Measurements from ENCODE around the gene SYMPK. TPM values are rescaled to one million over a fixed set of nuclear protein-coding genes. Genes with fewer than 3 reads are reported as not detected.
A peak's percentile ranks its signal among the peaks of the same experiment; 100 is the strongest.

Gene SYMPK
- total RNA-seq, 4 donors from 2014 or later = 32.8 to 76.3 (median 44.1) TPM

DNA sequence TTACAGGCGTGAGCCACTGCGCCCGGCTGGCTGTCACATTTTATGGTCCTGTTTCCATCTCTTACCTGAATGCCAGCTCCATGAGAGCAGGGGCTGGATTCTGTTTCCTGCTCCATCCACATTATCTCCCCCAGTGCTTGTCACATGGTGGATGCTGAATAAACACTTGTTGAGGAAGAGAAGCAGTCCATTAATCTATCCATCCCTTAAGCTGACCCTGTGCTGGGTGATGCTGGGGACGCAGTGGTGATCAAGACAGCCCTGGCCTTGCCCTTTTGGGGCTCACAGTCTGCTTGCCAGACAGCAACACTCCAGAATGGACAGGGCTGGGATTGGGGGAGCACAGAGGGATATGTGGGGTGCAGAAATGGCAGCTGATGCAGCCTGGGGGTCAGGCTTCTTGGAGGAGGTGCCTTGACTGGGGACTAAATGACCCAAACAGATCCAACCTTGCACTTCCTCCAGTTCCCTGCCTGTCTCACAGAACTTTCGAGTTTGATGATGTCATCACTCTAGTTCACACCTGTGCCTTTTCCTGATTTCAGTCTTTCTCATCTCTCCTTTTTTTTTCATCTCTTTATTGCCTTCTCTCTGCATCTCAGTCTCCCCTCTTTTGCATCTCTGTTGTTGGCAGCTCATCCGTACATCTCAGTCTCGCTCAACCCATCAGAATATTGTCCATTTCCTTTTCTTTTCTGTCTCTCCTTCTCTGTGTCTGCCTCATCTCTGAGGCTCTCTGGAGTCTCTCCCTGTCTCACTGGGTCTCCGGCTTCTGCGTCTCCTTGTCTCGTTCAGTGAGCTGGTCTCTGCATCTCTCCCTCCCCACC lies 18.3 kb upstream of the SYMPK start:
- WGBS = 83% methylated on average over 10 of the region's 10 CpGs
- Histone ChIP-seq H3K9me3 (no peaks in the 10 kb centered on the region), H3K36me3 (no peaks in the 10 kb centered on the region), H3K27me3 (no peaks in the 10 kb centered on the region), H3K4me1 (peaks cover 54% of the 10 kb centered on the region), H3K27ac (no peak overlapping the region), H3K4me3 (no peak overlapping the region)
- no peak for DNase-seq (ENCODE audit: low spot score in 2 of 2)
- no peak for TF ChIP-seq CTCF (IDR thresholded peaks at IDR 0.05)

DNA sequence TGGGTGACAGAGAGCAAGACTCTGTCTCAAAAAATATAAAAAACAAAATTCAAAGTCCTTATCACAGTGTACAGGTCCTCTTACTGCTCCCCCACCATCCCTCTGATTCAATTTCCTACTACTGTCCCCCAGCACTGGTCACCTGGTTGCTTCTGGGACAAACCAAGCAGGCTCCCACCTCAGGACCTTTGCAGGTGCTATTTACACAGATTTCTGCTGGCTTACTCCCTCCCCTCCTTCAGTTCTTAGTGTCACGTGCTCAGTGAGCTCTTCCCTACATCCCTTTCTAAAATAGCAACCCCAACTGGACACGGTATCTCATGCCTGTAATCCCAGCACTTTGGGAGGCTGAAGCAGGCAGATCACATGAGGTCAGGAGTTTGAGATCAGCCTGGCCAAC lies 17.0 kb upstream of the SYMPK start:
- no peaks in the 10 kb centered on the region for H3K9me3 ChIP-seq
- no peak overlapping the region for H3K27ac ChIP-seq
- H3K27me3 ChIP-seq = no peaks in the 10 kb centered on the region
- DNase-seq (ENCODE audit: low spot score in 2 of 2) = no peak
- TF ChIP-seq POLR2A (IDR thresholded peaks at IDR 0.05) (no peak), EP300 (IDR thresholded peaks at IDR 0.05) (no peak), CTCF (IDR thresholded peaks at IDR 0.05) (no peak), POLR2AphosphoS5 (IDR thresholded peaks at IDR 0.05) (no peak)
- no peak overlapping the region for H3K4me3 ChIP-seq
- peaks cover 49% of the 10 kb centered on the region for H3K4me1 ChIP-seq
- H3K36me3 ChIP-seq = no peaks in the 10 kb centered on the region
- WGBS = 77% methylated on average over 2 of the region's 2 CpGs

DNA sequence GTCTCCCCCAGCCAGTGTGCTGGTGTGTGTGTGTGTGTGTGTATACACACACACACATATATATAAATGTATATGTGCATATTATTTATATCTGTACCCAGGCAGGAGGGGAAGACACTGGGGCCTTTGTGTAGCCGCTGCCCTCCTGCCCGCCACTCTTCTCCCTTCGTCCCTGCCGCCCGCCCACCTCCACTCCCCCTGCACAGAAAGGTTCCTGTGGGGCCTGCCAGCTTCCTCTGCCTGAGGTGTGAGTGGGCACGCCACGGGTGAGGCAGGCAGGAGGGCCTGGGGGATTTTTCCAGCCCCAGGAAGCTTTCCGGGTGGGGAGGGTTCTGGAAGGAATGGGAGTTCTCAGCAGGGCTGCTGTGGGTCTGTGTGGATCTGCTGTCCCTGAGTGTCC lies 16.1 kb upstream of the SYMPK start:
- H3K36me3 ChIP-seq = no peaks in the 10 kb centered on the region
- H3K9me3 ChIP-seq = no peaks in the 10 kb centered on the region
- H3K4me3 ChIP-seq = no peak overlapping the region
- H3K27me3 ChIP-seq = no peaks in the 10 kb centered on the region
- H3K4me1 ChIP-seq = peaks cover 40% of the 10 kb centered on the region
- no peak for DNase-seq (ENCODE audit: low spot score in 2 of 2)
- no peak for TF ChIP-seq EP300 (IDR thresholded peaks at IDR 0.05)
- no peak for TF ChIP-seq CTCF (IDR thresholded peaks at IDR 0.05)
- TF ChIP-seq POLR2A (IDR thresholded peaks at IDR 0.05) = no peak
- TF ChIP-seq POLR2AphosphoS5 (IDR thresholded peaks at IDR 0.05) = no peak
- no peak overlapping the region for H3K27ac ChIP-seq
- 61% methylated on average over 8 of the region's 8 CpGs for WGBS

GRCh38 chr19:45878043-45878794 lies 15.3 kb upstream of the SYMPK start:
- H3K27me3 ChIP-seq = no peaks in the 10 kb centered on the region
- H3K27ac ChIP-seq = peak overlapping the region; percentile 3
- H3K4me3 ChIP-seq = no peak overlapping the region
- no peaks in the 10 kb centered on the region for H3K9me3 ChIP-seq
- peaks cover 31% of the 10 kb centered on the region for H3K4me1 ChIP-seq
- H3K36me3 ChIP-seq = no peaks in the 10 kb centered on the region
- TF ChIP-seq POLR2A (IDR thresholded peaks at IDR 0.05) = no peak
- no peak for TF ChIP-seq EP300 (IDR thresholded peaks at IDR 0.05)
- no peak for TF ChIP-seq CTCF (IDR thresholded peaks at IDR 0.05)
- no peak for TF ChIP-seq POLR2AphosphoS5 (IDR thresholded peaks at IDR 0.05)
- 79% methylated on average over 10 of the region's 11 CpGs for WGBS
- DNase-seq (ENCODE audit: low spot score in 2 of 2) = no peak

Measured in suprapubic skin (tissue), 4 donors.